B cell (primary cell): ENCODE data around the gene CD79A. TPM values are rescaled to one million over a fixed set of nuclear protein-coding genes. Genes with fewer than 3 reads are reported as not detected.
A peak's percentile ranks its signal among the peaks of the same experiment; 100 is the strongest.

Experiments used
- ATAC-seq: fragments of 200-7000 bp; cut with Tn5 transposase; one replicate; pipeline ENCODE4 v1.10.0; 2021; ENCODE audit warnings: low read depth, mild to moderate bottlenecking, moderate number of reproducible peaks, moderate library complexity
- CTCF ChIA-PET: fragments of 350-600 bp; sonication (Branson Sonifier 250); formaldehyde crosslinking; loops from one replicate; lab custom pipeline; 2021; ENCODE audit warnings: antibody characterized with exemption, inconsistent platforms; lab: Charles Lee
- POLR2A ChIA-PET: fragments of 350-600 bp; sonication (Branson Sonifier 250); formaldehyde crosslinking; loops from one replicate; lab custom pipeline; 2021; ENCODE audit warnings: antibody characterized with exemption; lab: Charles Lee
- DNase-seq: peaks from one replicate; pipeline ENCODE4 v3.0.0; 2013
- H2AFZ ChIP-seq: 2 replicates; pipeline ENCODE4 v1.6.1; 2012; ENCODE audit warnings: mild to moderate bottlenecking, low read depth, low read length; ENCODE audit not compliant: insufficient read depth, poor library complexity, severe bottlenecking
- H3K27ac ChIP-seq, 2 donors: 1 replicate in 1 of 2; 2 replicates in 1 of 2; pipeline ENCODE4 v1.5.1; 2012 to 2013; ENCODE audit warnings: low read length in 2 of 2, mild to moderate bottlenecking in 2 of 2, moderate library complexity in 1 of 2
- H3K27me3 ChIP-seq, 4 experiments: fragments of 200-600 bp in 1 of 4; sonication (generic) in 1 of 4; replicated peaks in 1 of 4; 1 replicate in 2 of 4; 2 replicates in 2 of 4; pipeline versions ENCODE4 v1.6.1 to v1.7.0; 2013 to 2016; ENCODE audit warnings: low read length in 3 of 4, mild to moderate bottlenecking in 2 of 4, mixed read lengths in 1 of 4, moderate library complexity in 1 of 4; ENCODE audit not compliant: insufficient read depth in 4 of 4, control insufficient read depth in 3 of 4; ENCODE audit errors: control extremely low read depth in 1 of 4
- H3K36me3 ChIP-seq, 2 experiments: replicated peaks in 1 of 2; 1 replicate in 1 of 2; 2 replicates in 1 of 2; pipeline versions ENCODE4 v1.6.1 to v1.7.1; 2013; ENCODE audit warnings: low read length in 1 of 2; ENCODE audit not compliant: insufficient read depth in 2 of 2, control insufficient read depth in 1 of 2; ENCODE audit errors: control extremely low read depth in 1 of 2, extremely low read depth in 1 of 2
- H3K4me1 ChIP-seq, 2 donors: fragments of 200-600 bp in 1 of 2; sonication (generic) in 1 of 2; 1 replicate in 1 of 2; 2 replicates in 1 of 2; pipeline versions ENCODE4 v1.5.1 to v1.6.1; 2013 to 2017; ENCODE audit warnings: low read length in 2 of 2; ENCODE audit not compliant: control insufficient read depth in 2 of 2, insufficient read depth in 2 of 2
- H3K4me2 ChIP-seq: replicated peaks from 2 replicates; pipeline ENCODE3; 2012; ENCODE audit warnings: mild to moderate bottlenecking, low read depth, low read length; ENCODE audit not compliant: poor library complexity, severe bottlenecking
- H3K4me3 ChIP-seq, 5 experiments: fragments of 200-600 bp in 1 of 5; sonication (generic) in 1 of 5; 1 replicate in 3 of 5; 2 replicates in 2 of 5; pipeline versions ENCODE4 v1.5.1 to v1.7.0; 2011 to 2016; ENCODE audit warnings: low read length in 4 of 5, mild to moderate bottlenecking in 4 of 5, low read depth in 2 of 5, control low read depth in 1 of 5, moderate library complexity in 1 of 5; ENCODE audit not compliant: insufficient read depth in 1 of 5; ENCODE audit errors: control extremely low read depth in 1 of 5, extremely low read depth in 1 of 5
- H3K79me2 ChIP-seq: fragments of 200-600 bp; sonication (generic); one replicate; pipeline ENCODE4 v1.6.0; 2016; ENCODE audit warnings: low read length; ENCODE audit not compliant: control insufficient read depth, insufficient read depth
- H3K9ac ChIP-seq: fragments of 200-600 bp; sonication (generic); 2 replicates; pipeline ENCODE4 v1.6.1; 2017; ENCODE audit warnings: mild to moderate bottlenecking, low read length, moderate library complexity
- H3K9me3 ChIP-seq, 3 donors: one replicate each; pipeline versions ENCODE4 v1.6.1 to v1.7.1; 2013; ENCODE audit warnings: low read length in 2 of 3; ENCODE audit not compliant: control insufficient read depth in 2 of 3, insufficient read depth in 1 of 3; ENCODE audit errors: control extremely low read depth in 1 of 3
- H4K20me1 ChIP-seq: 2 replicates; pipeline ENCODE4 v1.6.0; 2012; ENCODE audit warnings: mild to moderate bottlenecking, low read length; ENCODE audit not compliant: insufficient read depth, control insufficient read depth, poor library complexity, severe bottlenecking
- H3K27ac Mint-ChIP-seq: one replicate; pipeline ENCODE4 v1.8.0; 2021; ENCODE audit warnings: mixed read lengths
- H3K27me3 Mint-ChIP-seq: one replicate; pipeline ENCODE4 v1.8.0; 2021; ENCODE audit warnings: mixed read lengths
- H3K4me1 Mint-ChIP-seq: one replicate; pipeline ENCODE4 v1.8.0; 2021; ENCODE audit warnings: mixed read lengths
- H3K4me3 Mint-ChIP-seq: one replicate; pipeline ENCODE4 v1.8.0; 2021; ENCODE audit warnings: mixed read lengths
- H3K9me3 Mint-ChIP-seq: one replicate; pipeline ENCODE4 v1.8.0; 2022; ENCODE audit warnings: mixed read lengths; ENCODE audit not compliant: insufficient read depth
- EZH2 ChIP-seq: IDR thresholded peaks from 2 replicates; pipeline ENCODE4 v1.6.1; 2012; ENCODE audit warnings: borderline replicate concordance, low read depth, mild to moderate bottlenecking, moderate library complexity, low read length; ENCODE audit not compliant: insufficient read depth, poor library complexity, severe bottlenecking
- WGBS: methylation state at CpG from one replicate; pipeline ENCODE4 v1.1.5; 2013; ENCODE audit warnings: missing lambda C conversion rate; ENCODE audit not compliant: insufficient coverage; 5-methylcytosine and 5-hydroxymethylcytosine counted together
- intact Hi-C: fragments of 100-400 bp; cut with micrococcal nuclease; formaldehyde crosslinking; loops from one replicate; pipeline ENCODE4 v1.10.0; 2022
- polyA plus RNA-seq: library from polyadenylated mRNA; depleted of rRNA; stranded (reverse); fragments of >200 nt; gene quantifications from 2 replicates; pipeline ENCODE4 v1.2.3, GENCODE V29; 2012
- total RNA-seq, 2 donors: library from RNA; stranded (reverse); fragments of 120-200 nt in 1 of 2; gene quantifications; 1 replicate in 1 of 2; 2 replicates in 1 of 2; pipeline versions ENCODE4 v1.2.3 to v1.2.4, GENCODE V29; 2013 to 2022
- TF ChIP-seq, protein P1 (sequence below): fragments of 200-600 bp; IDR thresholded peaks from one replicate; pipeline ENCODE4 v1.8.0; 2022; ENCODE audit warnings: antibody characterized with exemption, mild to moderate bottlenecking

CD79A gene
- total and polyA plus RNA-seq, 2 donors (not counting 1 experiment from before 2014, with no cell fraction given): 1,280 to 1,471 TPM

DNA sequence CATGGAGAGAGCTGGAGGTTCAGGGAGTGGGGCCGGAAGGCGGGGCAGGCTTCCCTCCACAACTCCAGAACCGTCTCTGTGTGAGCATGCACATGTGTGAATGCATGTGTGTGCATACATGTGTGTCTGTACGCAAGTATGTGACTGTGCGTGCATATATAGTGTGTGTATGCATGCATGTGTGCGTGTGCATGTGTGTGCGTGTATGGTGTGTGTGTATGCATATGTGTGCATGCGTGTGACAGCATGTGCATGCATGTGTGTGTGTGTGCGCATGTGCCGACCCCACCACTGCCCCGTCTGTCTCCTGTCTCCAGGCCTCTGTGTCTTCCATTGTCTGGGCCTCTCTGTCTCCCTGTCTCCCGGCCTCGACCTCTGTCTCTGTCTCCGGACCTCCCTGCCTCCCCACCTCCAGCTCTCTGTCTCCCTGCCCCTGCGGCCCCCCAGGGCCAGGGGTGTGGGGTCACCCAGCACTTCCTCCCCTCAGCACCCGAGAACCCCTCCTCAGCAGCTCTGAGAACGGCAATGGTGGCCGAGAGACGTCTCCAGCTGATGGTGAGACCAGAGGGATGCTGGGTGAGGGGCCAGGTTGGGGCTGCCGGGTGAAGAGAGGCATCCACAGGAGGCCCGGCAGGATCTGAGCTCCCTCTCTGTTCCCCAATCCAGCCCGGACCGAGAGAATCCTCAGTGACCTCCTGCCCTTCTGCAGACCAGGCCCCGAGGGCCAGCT is 28.4 kb downstream of the CD79A start:
- Histone ChIP-seq H2AFZ (no peak overlapping the region), H3K9ac (no peak overlapping the region), H4K20me1 (peaks cover 90% of the 10 kb centered on the region), H3K27me3 (no peaks in the 10 kb centered on the region), H3K4me3 (no peak overlapping the region), H3K4me2 (no peak overlapping the region), H3K36me3 (peaks cover 6 to 63% of the 10 kb centered on the region in 2 experiments), H3K27ac (no peak overlapping the region), H3K4me1 (no peaks in the 10 kb centered on the region), H3K9me3 (no peaks in the 10 kb centered on the region), H3K79me2 (peaks cover 11% of the 10 kb centered on the region)
- ChIA-PET POLR2A (interaction anchor here (0.5 to 1.4 kb wide), 2 partner anchors 17 to 54 kb away, joined by 3 to 11 read pairs; partner anchors contain the start of gene RABAC1), CTCF (interaction anchor here (1.0 kb wide), 2 partner anchors 32 to 43 kb away, joined by 3 read pairs; no protein-coding TSS in a partner anchor)
- H3K4me3 Mint-ChIP-seq: no peak overlapping the region
- peaks cover 4% of the 10 kb centered on the region for H3K4me1 Mint-ChIP-seq
- ATAC-seq (no peak), DNase-seq (no peak)
- H3K27me3 Mint-ChIP-seq: no peaks in the 10 kb centered on the region
- H3K9me3 Mint-ChIP-seq: no peaks in the 10 kb centered on the region
- peak overlapping the region; percentile 46 for H3K27ac Mint-ChIP-seq
- intact Hi-C loops: no loop called here
- WGBS: 96% methylated on average over 18 of the region's 24 CpGs
- TF ChIP-seq, protein P1, sequence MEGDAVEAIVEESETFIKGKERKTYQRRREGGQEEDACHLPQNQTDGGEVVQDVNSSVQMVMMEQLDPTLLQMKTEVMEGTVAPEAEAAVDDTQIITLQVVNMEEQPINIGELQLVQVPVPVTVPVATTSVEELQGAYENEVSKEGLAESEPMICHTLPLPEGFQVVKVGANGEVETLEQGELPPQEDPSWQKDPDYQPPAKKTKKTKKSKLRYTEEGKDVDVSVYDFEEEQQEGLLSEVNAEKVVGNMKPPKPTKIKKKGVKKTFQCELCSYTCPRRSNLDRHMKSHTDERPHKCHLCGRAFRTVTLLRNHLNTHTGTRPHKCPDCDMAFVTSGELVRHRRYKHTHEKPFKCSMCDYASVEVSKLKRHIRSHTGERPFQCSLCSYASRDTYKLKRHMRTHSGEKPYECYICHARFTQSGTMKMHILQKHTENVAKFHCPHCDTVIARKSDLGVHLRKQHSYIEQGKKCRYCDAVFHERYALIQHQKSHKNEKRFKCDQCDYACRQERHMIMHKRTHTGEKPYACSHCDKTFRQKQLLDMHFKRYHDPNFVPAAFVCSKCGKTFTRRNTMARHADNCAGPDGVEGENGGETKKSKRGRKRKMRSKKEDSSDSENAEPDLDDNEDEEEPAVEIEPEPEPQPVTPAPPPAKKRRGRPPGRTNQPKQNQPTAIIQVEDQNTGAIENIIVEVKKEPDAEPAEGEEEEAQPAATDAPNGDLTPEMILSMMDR: no peak
- TF ChIP-seq EZH2: no peak

DNA sequence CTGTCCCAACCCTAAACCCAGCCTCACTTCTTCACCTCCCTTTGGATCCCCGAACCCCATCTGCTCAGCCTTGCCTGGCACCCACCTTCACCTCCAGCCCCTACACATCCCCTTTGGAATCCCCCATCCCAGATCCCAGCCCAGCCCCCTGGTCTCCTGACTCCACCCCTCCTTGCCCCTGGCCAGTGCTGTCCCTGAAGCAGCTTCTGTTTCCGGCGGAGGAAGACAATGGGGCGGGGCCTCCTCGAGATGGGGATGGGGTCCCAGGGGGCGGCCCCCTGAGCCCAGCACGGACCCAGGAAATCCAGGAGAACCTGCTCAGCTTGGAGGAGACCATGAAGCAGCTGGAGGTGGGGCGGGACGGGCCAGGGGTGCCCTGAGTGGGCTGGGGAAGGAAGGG is 29.2 kb downstream of the CD79A start:
- H3K4me3 Mint-ChIP-seq: no peak overlapping the region
- intact Hi-C loops: no loop called here
- no peaks in the 10 kb centered on the region for H3K4me1 ChIP-seq
- H3K4me3 ChIP-seq: no peak overlapping the region
- no peaks in the 10 kb centered on the region for H3K9me3 Mint-ChIP-seq
- H3K4me1 Mint-ChIP-seq: peaks cover 12% of the 10 kb centered on the region
- H3K9me3 ChIP-seq: no peaks in the 10 kb centered on the region
- H3K27ac Mint-ChIP-seq: no peak overlapping the region
- no peak for ATAC-seq
- ChIA-PET CTCF (interaction anchor here (1.0 to 1.1 kb wide), 2 partner anchors 33 kb away, joined by 3 to 5 read pairs; no protein-coding TSS in a partner anchor), POLR2A (interaction anchor here (0.9 kb wide), 1 partner anchor 1301 kb away, joined by 3 read pairs; no protein-coding TSS in a partner anchor)
- no peaks in the 10 kb centered on the region for H3K27me3 Mint-ChIP-seq
- H2AFZ ChIP-seq: no peak overlapping the region
- H3K36me3 ChIP-seq: peaks cover 6 to 59% of the 10 kb centered on the region in 2 experiments
- WGBS: 88% methylated on average over 7 of the region's 9 CpGs
- H3K27me3 ChIP-seq: no peaks in the 10 kb centered on the region
- peaks cover 11% of the 10 kb centered on the region for H3K79me2 ChIP-seq
- no peak for DNase-seq
- H3K27ac ChIP-seq: no peak overlapping the region
- H3K9ac ChIP-seq: no peak overlapping the region
- TF ChIP-seq, protein P1: no peak
- no peak for TF ChIP-seq EZH2
- H3K4me2 ChIP-seq: no peak overlapping the region
- H4K20me1 ChIP-seq: peaks cover 85% of the 10 kb centered on the region
